LNCAP (cell line): ENCODE data around the gene LEFTY2.

ENCODE experiments used
- CTCF ChIP-seq: fragments of 450-650 bp; IDR thresholded peaks from 2 replicates; pipeline ENCODE4 v1.5.1; 2017; ENCODE audit warnings: mild to moderate bottlenecking

Gene LEFTY2

GRCh38 chr1:225892307-225892706, 48.7 kb downstream of the LEFTY2 start:
- no peak for TF ChIP-seq CTCF

- TF ChIP-seq CTCF = no peak
These were observed 49.6 kb downstream of the LEFTY2 start for GRCh38 chr1:225891229-225891972.

- no peak for TF ChIP-seq CTCF
These were observed 50.4 kb downstream of the LEFTY2 start for GRCh38 chr1:225890346-225891228.

GRCh38 chr1:225889743-225890142, 51.3 kb downstream of the LEFTY2 start:
- TF ChIP-seq CTCF = no peak

- no peak for TF ChIP-seq CTCF
These were observed 52.0 kb downstream of the LEFTY2 start, which contains the start of gene LEFTY1 for GRCh38 chr1:225888898-225889601. Gene LEFTY1, minus strand, starts transcription at chr1:225889146. Its CDS starts 80 bp downstream, at chr1:225889066.

GRCh38 chr1:225888289-225888897, 52.6 kb downstream of the LEFTY2 start:
- no peak for TF ChIP-seq CTCF

- no peak for TF ChIP-seq CTCF
These were observed 54.0 kb downstream of the LEFTY2 start for GRCh38 chr1:225887030-225887314.
